Vagina (tissue), 2 donors: ENCODE results near the gene VSIG8.

ENCODE experiments used
- CTCF ChIP-seq, 3 experiments: fragments of 450-650 bp in 2 of 3; fragments of 200-600 bp in 1 of 3; sonication (generic) in 1 of 3; IDR thresholded peaks; one replicate each; pipeline ENCODE4 v1.5.1; 2017 to 2019; ENCODE audit warnings: antibody characterized with exemption in 3 of 3, mild to moderate bottlenecking in 2 of 3, moderate library complexity in 2 of 3
- POLR2A ChIP-seq, 2 donors: fragments of 450-650 bp; IDR thresholded peaks; one replicate each; pipeline ENCODE4 v1.6.1; 2017; ENCODE audit warnings: antibody characterized with exemption in 2 of 2, mild to moderate bottlenecking in 2 of 2, moderate library complexity in 2 of 2
- POLR2AphosphoS5 ChIP-seq, 2 donors: sonication (generic); formaldehyde crosslinking; IDR thresholded peaks; one replicate each; pipeline ENCODE4 v1.9.0; 2017; ENCODE audit warnings: antibody characterized with exemption in 2 of 2, mild to moderate bottlenecking in 2 of 2, low read depth in 1 of 2; ENCODE audit not compliant: insufficient read depth in 1 of 2

GRCh38 chr1:159881622-159882526 is 19.4 kb upstream of the VSIG8 start:
- TF ChIP-seq CTCF (IDR thresholded peaks at IDR 0.05) (no peak), POLR2AphosphoS5 (IDR thresholded peaks at IDR 0.05; ENCODE audit: insufficient read depth in 1 of 2, low read depth in 1 of 2) (no peak), POLR2A (IDR thresholded peaks at IDR 0.05) (no peak)
